ENCODE measurements around the gene PRND.

PRND gene

DNA sequence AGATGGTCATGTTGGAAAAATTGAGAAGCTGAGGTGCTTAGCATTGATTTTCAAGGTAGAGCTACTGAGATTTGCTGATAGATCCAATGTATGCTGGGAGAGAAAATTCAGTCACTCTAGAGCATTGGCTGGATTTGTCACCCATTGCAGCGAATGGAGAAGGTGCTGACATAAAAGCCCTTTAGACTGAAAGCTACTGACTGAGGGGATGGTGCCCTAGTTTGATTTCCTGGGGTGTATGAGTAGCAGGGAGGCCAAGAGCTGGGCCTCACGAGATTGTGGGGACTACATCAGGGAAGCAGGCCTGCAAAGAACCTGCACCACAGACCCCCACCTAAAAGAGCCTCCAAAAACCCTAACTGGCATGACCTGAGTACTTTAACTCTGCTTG is 23.9 kb upstream of the PRND start:
- H3K4me1 ChIP-seq (ENCODE audit: low read length): no peaks in the 10 kb centered on the region
- no peak for TF ChIP-seq CTCF (IDR thresholded peaks at IDR 0.05; ENCODE audit: low read depth, low read length)
- no peak for TF ChIP-seq EZH2phosphoT487 (IDR thresholded peaks at IDR 0.05; ENCODE audit: low read depth)
- no peak overlapping the region for H3K4me2 ChIP-seq (ENCODE audit: low read length)
- peaks cover 14% of the 10 kb centered on the region for H3K36me3 ChIP-seq (replicated peaks; ENCODE audit: low read depth, low read length)
- no peaks in the 10 kb centered on the region for H3K27me3 ChIP-seq (ENCODE audit: low read depth, low read length)
- no peaks in the 10 kb centered on the region for H3K9me3 ChIP-seq (ENCODE audit: insufficient read depth, low read length)
- H4K20me1 ChIP-seq (ENCODE audit: insufficient read depth, low read length): peaks cover 43% of the 10 kb centered on the region
- peaks cover 32% of the 10 kb centered on the region for H3K79me2 ChIP-seq (ENCODE audit: low read length)
- no peak overlapping the region for H3K9ac ChIP-seq (ENCODE audit: low read length)
- H3K4me3 ChIP-seq (ENCODE audit: low read length): no peak overlapping the region
- no peak overlapping the region for H2AFZ ChIP-seq (ENCODE audit: low read depth, low read length)
- H3K27ac ChIP-seq (ENCODE audit: low read length): no peak overlapping the region

GRCh38 chr20:4699216-4699615 is 22.5 kb upstream of the PRND start:
- TF ChIP-seq CTCF (IDR thresholded peaks at IDR 0.05; ENCODE audit: low read depth, low read length): no peak
- no peak for TF ChIP-seq EZH2phosphoT487 (IDR thresholded peaks at IDR 0.05; ENCODE audit: low read depth)
- Histone ChIP-seq H3K4me1 (ENCODE audit: low read length) (peaks cover 3% of the 10 kb centered on the region; the same call in 1 of the 2 replicates), H3K79me2 (ENCODE audit: low read length) (peaks cover 23% of the 10 kb centered on the region), H4K20me1 (ENCODE audit: insufficient read depth, low read length) (peaks cover 41% of the 10 kb centered on the region), H3K36me3 (replicated peaks; ENCODE audit: low read depth, low read length) (peaks cover 9% of the 10 kb centered on the region), H3K9ac (ENCODE audit: low read length) (no peak overlapping the region), H3K27me3 (ENCODE audit: low read depth, low read length) (peaks cover 4% of the 10 kb centered on the region), H3K27ac (ENCODE audit: low read length) (no peak overlapping the region), H3K9me3 (ENCODE audit: insufficient read depth, low read length) (no peaks in the 10 kb centered on the region), H3K4me3 (ENCODE audit: low read length) (no peak overlapping the region), H3K4me2 (ENCODE audit: low read length) (no peak overlapping the region), H2AFZ (ENCODE audit: low read depth, low read length) (no peak overlapping the region)

- Histone ChIP-seq H3K9me3 (ENCODE audit: insufficient read depth, low read length) (no peaks in the 10 kb centered on the region), H2AFZ (ENCODE audit: low read depth, low read length) (no peak overlapping the region), H3K4me1 (ENCODE audit: low read length) (peaks cover 5% of the 10 kb centered on the region; the same call in 1 of the 2 replicates), H4K20me1 (ENCODE audit: insufficient read depth, low read length) (peaks cover 39% of the 10 kb centered on the region), H3K27me3 (ENCODE audit: low read depth, low read length) (peaks cover 11% of the 10 kb centered on the region), H3K79me2 (ENCODE audit: low read length) (peaks cover 23% of the 10 kb centered on the region), H3K4me3 (ENCODE audit: low read length) (no peak overlapping the region), H3K4me2 (ENCODE audit: low read length) (no peak overlapping the region), H3K9ac (ENCODE audit: low read length) (no peak overlapping the region), H3K27ac (ENCODE audit: low read length) (no peak overlapping the region), H3K36me3 (replicated peaks; ENCODE audit: low read depth, low read length) (peaks cover 9% of the 10 kb centered on the region)
- TF ChIP-seq EZH2phosphoT487 (IDR thresholded peaks at IDR 0.05; ENCODE audit: low read depth) (no peak), CTCF (IDR thresholded peaks at IDR 0.05; ENCODE audit: low read depth, low read length) (no peak)
Observed at GRCh38 chr20:4699957-4700356, 21.8 kb upstream of the PRND start.

- TF ChIP-seq EZH2phosphoT487 (IDR thresholded peaks at IDR 0.05; ENCODE audit: low read depth) (no peak), CTCF (IDR thresholded peaks at IDR 0.05; ENCODE audit: low read depth, low read length) (no peak)
- H3K4me1 ChIP-seq (ENCODE audit: low read length): peaks cover 5% of the 10 kb centered on the region; the same call in 1 of the 2 replicates
- H3K4me3 ChIP-seq (ENCODE audit: low read length): no peak overlapping the region
- H3K4me2 ChIP-seq (ENCODE audit: low read length): no peak overlapping the region
- no peak overlapping the region for H3K27ac ChIP-seq (ENCODE audit: low read length)
- H3K27me3 ChIP-seq (ENCODE audit: low read depth, low read length): peaks cover 12% of the 10 kb centered on the region
- H4K20me1 ChIP-seq (ENCODE audit: insufficient read depth, low read length): peaks cover 12% of the 10 kb centered on the region
- no peak overlapping the region for H2AFZ ChIP-seq (ENCODE audit: low read depth, low read length)
- H3K79me2 ChIP-seq (ENCODE audit: low read length): peaks cover 2% of the 10 kb centered on the region
- no peak overlapping the region for H3K9ac ChIP-seq (ENCODE audit: low read length)
- H3K9me3 ChIP-seq (ENCODE audit: insufficient read depth, low read length): no peaks in the 10 kb centered on the region
- peaks cover 9% of the 10 kb centered on the region for H3K36me3 ChIP-seq (replicated peaks; ENCODE audit: low read depth, low read length)
Observed at GRCh38 chr20:4702562-4703280, 19.0 kb upstream of the PRND start.
